Hepatocyte (in vitro differentiated cells): Measurements from ENCODE around the gene TMCC2. TPM values are rescaled to one million over a fixed set of nuclear protein-coding genes. Genes with fewer than 3 reads are reported as not detected.

ENCODE experiments used
- DNase-seq: peaks from one replicate; pipeline ENCODE4 v3.0.0-alpha.2; 2016; ENCODE audit warnings: low spot score
- H2AFZ ChIP-seq: fragments of 200-600 bp; sonication (generic); 2 replicates; pipeline ENCODE4 v1.6.0; 2016; ENCODE audit warnings: antibody characterized with exemption, mild to moderate bottlenecking
- H3K27ac ChIP-seq: fragments of 200-600 bp; sonication (generic); 2 replicates; pipeline ENCODE4 v1.5.1; 2016; ENCODE audit warnings: mild to moderate bottlenecking
- H3K27me3 ChIP-seq: fragments of 200-600 bp; sonication (generic); 2 replicates; pipeline ENCODE4 v1.6.1; 2016
- H3K36me3 ChIP-seq: fragments of 200-600 bp; sonication (generic); replicated peaks from 2 replicates; pipeline ENCODE4 v1.5.1; 2016; ENCODE audit warnings: low read depth; ENCODE audit not compliant: insufficient read depth
- H3K4me1 ChIP-seq: fragments of 200-600 bp; sonication (generic); 2 replicates; pipeline ENCODE4 v1.5.1; 2016; ENCODE audit warnings: mild to moderate bottlenecking, moderate library complexity; ENCODE audit not compliant: insufficient read depth
- H3K4me2 ChIP-seq: fragments of 200-600 bp; sonication (generic); 2 replicates; pipeline ENCODE4 v1.6.0; 2016
- H3K4me3 ChIP-seq: fragments of 200-600 bp; sonication (generic); 2 replicates; pipeline ENCODE4 v1.5.1; 2016; ENCODE audit warnings: mild to moderate bottlenecking
- H3K79me2 ChIP-seq: fragments of 200-600 bp; sonication (generic); 2 replicates; pipeline ENCODE4 v1.6.0; 2017; ENCODE audit warnings: mild to moderate bottlenecking
- H3K9me2 ChIP-seq: fragments of 200-600 bp; sonication (generic); replicated peaks from 2 replicates; pipeline ENCODE4 v1.6.0; 2017; ENCODE audit warnings: mild to moderate bottlenecking; ENCODE audit not compliant: insufficient read depth
- H3K9me3 ChIP-seq: fragments of 200-600 bp; sonication (generic); 2 replicates; pipeline ENCODE4 v1.5.1; 2016; ENCODE audit warnings: low read depth, mild to moderate bottlenecking
- H4K20me1 ChIP-seq: fragments of 200-600 bp; sonication (generic); 2 replicates; pipeline ENCODE4 v1.6.0; 2016; ENCODE audit warnings: mild to moderate bottlenecking; ENCODE audit not compliant: insufficient read depth, poor library complexity, severe bottlenecking
- EZH2 ChIP-seq: fragments of 200-600 bp; sonication (generic); IDR thresholded peaks from 2 replicates; pipeline ENCODE4 v1.6.1; 2016; ENCODE audit warnings: antibody characterized with exemption, mild to moderate bottlenecking, borderline replicate concordance
- EZH2phosphoT487 ChIP-seq: fragments of 200-600 bp; sonication (generic); IDR thresholded peaks from one replicate; pipeline ENCODE4 v1.6.1; 2018; ENCODE audit warnings: antibody characterized with exemption, mild to moderate bottlenecking, low read depth, moderate library complexity; ENCODE audit not compliant: unreplicated experiment, severe bottlenecking
- WGBS: methylation state at CpG from one replicate; pipeline ENCODE4 v1.1.6; 2016; ENCODE audit warnings: low lambda C conversion rate; ENCODE audit errors: missing lambda C conversion rate; 5-methylcytosine and 5-hydroxymethylcytosine counted together
- polyA plus RNA-seq: library from polyadenylated mRNA; unstranded; fragments of >200 nt; fragmentation: Nextera tagmentation; extraction: Ambion mirVana; gene quantifications from 2 replicates; pipeline ENCODE4 v1.2.1, GENCODE V29; 2016
- total RNA-seq: library from RNA; depleted of rRNA; stranded (reverse); fragments of >200 nt; gene quantifications from 2 replicates; pipeline ENCODE4 v1.2.3, GENCODE V29; 2014
- TF ChIP-seq, protein P1 (sequence below): fragments of 200-600 bp; sonication (generic); IDR thresholded peaks from 2 replicates; pipeline ENCODE4 v1.5.1; 2016; ENCODE audit warnings: antibody characterized with exemption, mild to moderate bottlenecking; ENCODE audit not compliant: poor library complexity

Gene TMCC2
- total and polyA plus RNA-seq, 2 experiments from 2014 or later = 2.5 to 2.9 TPM

DNA sequence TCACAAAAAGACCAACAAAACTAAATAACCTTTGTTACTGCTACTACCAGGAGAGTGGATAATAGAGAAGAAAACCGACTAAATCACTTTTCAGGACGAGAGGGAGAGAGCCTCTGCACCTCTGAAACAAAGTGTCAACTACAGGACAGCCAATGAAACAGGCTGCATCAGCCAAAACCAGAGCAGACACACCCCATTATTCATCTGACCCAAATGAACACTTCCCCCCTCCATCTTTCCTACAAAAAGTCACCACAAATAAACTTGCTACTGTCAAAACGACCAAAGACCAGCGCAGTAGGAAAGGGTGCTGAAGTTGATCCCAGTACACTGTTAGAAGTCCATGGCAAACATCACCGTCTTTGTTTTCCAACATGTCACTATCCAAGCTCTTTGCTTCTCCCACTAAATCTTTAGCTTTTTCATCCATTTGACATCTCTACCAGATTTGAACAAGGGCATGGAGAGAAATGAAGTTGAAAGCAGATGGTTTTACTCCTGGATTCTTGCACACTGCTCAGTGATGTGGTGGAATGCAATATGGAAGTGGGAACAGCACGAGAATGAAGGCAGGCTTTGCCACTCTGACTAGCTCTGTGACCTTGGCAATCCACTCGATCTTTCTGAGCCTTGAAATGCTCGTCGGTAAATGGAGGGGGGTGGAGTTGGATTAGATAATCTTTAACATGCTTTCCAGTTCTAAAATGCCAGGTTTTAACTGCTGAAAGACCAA lies 36.7 kb upstream of the TMCC2 start:
- no peaks in the 10 kb centered on the region for H3K27me3 ChIP-seq
- peaks cover 14% of the 10 kb centered on the region for H3K4me1 ChIP-seq
- peak overlapping the region; percentile 3 for H3K27ac ChIP-seq
- no peak overlapping the region for H3K4me3 ChIP-seq
- H2AFZ ChIP-seq = no peak overlapping the region
- TF ChIP-seq, protein P1, sequence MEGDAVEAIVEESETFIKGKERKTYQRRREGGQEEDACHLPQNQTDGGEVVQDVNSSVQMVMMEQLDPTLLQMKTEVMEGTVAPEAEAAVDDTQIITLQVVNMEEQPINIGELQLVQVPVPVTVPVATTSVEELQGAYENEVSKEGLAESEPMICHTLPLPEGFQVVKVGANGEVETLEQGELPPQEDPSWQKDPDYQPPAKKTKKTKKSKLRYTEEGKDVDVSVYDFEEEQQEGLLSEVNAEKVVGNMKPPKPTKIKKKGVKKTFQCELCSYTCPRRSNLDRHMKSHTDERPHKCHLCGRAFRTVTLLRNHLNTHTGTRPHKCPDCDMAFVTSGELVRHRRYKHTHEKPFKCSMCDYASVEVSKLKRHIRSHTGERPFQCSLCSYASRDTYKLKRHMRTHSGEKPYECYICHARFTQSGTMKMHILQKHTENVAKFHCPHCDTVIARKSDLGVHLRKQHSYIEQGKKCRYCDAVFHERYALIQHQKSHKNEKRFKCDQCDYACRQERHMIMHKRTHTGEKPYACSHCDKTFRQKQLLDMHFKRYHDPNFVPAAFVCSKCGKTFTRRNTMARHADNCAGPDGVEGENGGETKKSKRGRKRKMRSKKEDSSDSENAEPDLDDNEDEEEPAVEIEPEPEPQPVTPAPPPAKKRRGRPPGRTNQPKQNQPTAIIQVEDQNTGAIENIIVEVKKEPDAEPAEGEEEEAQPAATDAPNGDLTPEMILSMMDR = no peak
- TF ChIP-seq EZH2phosphoT487 = no peak
- no peaks in the 10 kb centered on the region for H3K9me3 ChIP-seq
- no peaks in the 10 kb centered on the region for H4K20me1 ChIP-seq
- peaks cover 77% of the 10 kb centered on the region for H3K79me2 ChIP-seq
- peak overlapping the region; percentile 62 for H3K4me2 ChIP-seq
- no peak for DNase-seq
- 46% methylated on average over 9 of the region's 9 CpGs for WGBS
- no peaks in the 10 kb centered on the region for H3K36me3 ChIP-seq
- no peaks in the 10 kb centered on the region for H3K9me2 ChIP-seq

DNA sequence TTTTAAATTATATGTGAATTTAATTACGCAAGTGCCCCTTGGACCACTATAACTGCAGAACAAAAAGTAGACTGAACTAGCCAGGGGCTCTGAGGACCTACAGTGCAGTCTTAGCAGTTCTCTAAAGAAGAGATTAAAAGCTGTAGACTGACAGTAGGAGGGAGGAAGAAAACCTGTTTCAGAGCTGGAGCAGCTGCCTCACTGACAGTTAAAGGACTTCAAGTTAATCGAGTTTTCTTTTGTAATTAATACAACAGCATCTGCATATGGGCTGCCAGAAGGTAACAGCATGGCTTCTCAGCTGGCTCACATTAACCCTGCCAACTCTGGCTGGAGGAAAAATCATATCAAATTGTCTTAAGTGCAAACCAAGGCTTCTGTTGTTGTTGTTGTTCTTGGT lies 36.1 kb upstream of the TMCC2 start:
- no peak overlapping the region for H2AFZ ChIP-seq
- peaks cover 14% of the 10 kb centered on the region for H3K4me1 ChIP-seq
- no peaks in the 10 kb centered on the region for H3K9me3 ChIP-seq
- no peak for DNase-seq
- peak overlapping the region; percentile 62 for H3K4me2 ChIP-seq
- TF ChIP-seq EZH2 (no peak), EZH2phosphoT487 (no peak)
- TF ChIP-seq, protein P1 = no peak
- H3K79me2 ChIP-seq = peaks cover 77% of the 10 kb centered on the region
- H3K9me2 ChIP-seq = no peaks in the 10 kb centered on the region
- no peaks in the 10 kb centered on the region for H3K36me3 ChIP-seq
- H3K4me3 ChIP-seq = no peak overlapping the region
- no peaks in the 10 kb centered on the region for H3K27me3 ChIP-seq
- H3K27ac ChIP-seq = peak overlapping the region; percentile 3
- no peaks in the 10 kb centered on the region for H4K20me1 ChIP-seq
- 40% methylated on average over 2 of the region's 2 CpGs for WGBS

DNA sequence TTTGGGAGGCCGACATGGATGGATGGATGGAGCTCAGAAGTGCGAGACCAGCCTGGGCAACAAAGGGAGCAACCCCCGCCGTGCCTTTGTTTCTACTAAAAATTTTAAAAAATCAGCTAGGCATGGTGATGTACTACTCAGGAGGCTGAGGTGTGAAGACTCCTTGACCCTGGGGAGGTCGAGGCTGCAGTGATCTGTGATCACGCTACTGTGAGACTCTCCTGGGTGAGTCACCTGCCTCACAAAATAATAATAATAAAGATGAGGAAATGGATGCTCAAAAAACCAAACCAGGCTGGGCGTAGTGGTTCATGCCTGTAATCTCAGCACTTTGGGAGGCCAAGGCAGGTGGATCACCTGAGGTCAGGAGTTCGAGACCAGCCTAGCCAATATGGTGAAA lies 35.5 kb upstream of the TMCC2 start:
- no peak overlapping the region for H3K4me2 ChIP-seq
- no peaks in the 10 kb centered on the region for H3K9me2 ChIP-seq
- no peak overlapping the region for H3K27ac ChIP-seq
- H3K4me3 ChIP-seq = no peak overlapping the region
- H2AFZ ChIP-seq = no peak overlapping the region
- no peaks in the 10 kb centered on the region for H3K9me3 ChIP-seq
- peaks cover 2% of the 10 kb centered on the region for H4K20me1 ChIP-seq
- peaks cover 84% of the 10 kb centered on the region for H3K79me2 ChIP-seq
- no peaks in the 10 kb centered on the region for H3K27me3 ChIP-seq
- TF ChIP-seq, protein P1 = no peak
- TF ChIP-seq EZH2phosphoT487 (no peak), EZH2 (no peak)
- no peak for DNase-seq
- H3K4me1 ChIP-seq = peaks cover 14% of the 10 kb centered on the region
- H3K36me3 ChIP-seq = no peaks in the 10 kb centered on the region
- 90% methylated on average over 8 of the region's 8 CpGs for WGBS
